NCI-H2227 treated with DMSO at 0.1 percent for 48 hours (cell line): Measurements from ENCODE around the gene SLC35A3.
"Not testable (repeated sequence)": the region's sequence is repeated elsewhere in the genome, so short reads cannot be mapped to it uniquely, and the experiment has no call there.

ENCODE experiments used
- DNase-seq: peaks from one replicate; lab custom pipeline; 2025; lab: John Stamatoyannopoulos, UW

Gene SLC35A3

DNA sequence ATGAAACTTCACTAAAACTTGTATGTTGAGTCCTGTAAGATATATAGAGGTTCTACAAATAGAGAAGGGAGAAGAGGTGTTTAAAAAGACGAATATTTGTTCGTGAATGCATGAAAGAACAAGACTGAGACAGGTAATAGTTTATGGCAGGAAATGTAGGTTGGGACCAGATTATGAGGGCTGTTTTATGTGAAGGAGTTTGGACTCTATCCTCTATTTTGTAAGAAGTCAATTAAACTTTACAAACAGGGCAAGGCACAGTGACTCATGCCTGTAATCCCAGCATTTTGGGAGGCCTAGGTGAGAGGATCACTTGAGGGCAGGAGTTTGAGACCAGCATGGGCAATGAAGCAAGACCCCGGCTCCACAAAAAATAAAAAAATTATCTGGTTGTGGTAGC, 5.7 kb downstream of the SLC35A3 start:
- DNase-seq: no peak

DNA sequence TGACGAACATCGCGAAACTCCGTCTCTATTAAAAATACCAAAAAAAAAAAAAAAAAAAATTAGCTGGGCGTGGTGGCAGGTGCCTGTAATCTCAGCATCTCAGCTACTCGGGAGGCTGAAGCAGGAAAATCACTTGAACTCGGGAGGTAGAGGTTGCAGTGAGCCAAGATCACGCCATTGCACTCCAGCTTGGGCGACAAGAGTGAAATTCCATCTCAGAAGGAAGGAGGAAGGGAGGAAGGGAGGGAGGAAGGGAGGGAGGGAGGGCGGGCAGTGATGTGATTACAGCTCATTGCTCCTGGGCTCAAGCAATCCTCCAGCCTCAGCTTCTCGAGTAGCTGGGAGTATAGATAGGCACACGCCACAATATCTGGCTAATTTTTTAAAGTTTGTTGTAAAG, 7.5 kb downstream of the SLC35A3 start:
- not testable (repeated sequence) for DNase-seq

DNA sequence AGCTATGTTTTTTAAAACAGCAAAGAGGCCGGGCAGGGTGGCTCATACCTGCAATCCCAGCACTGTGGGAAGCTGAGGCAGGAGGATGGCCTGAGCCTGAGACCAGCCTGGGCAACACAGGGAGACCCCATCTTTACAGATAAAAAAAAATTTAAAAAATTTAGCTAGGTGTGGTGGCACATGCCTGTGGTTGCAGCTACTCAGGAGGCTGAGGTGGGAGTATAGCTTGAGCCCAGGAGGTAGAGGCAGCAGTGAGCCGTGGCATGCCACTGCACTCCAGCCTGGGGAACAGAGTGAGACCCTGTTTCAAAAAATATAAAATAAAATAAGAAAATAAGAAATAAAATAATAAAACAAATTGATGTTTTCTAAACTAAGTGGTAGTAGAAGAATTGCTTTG, 8.4 kb downstream of the SLC35A3 start:
- no peak for DNase-seq

DNA sequence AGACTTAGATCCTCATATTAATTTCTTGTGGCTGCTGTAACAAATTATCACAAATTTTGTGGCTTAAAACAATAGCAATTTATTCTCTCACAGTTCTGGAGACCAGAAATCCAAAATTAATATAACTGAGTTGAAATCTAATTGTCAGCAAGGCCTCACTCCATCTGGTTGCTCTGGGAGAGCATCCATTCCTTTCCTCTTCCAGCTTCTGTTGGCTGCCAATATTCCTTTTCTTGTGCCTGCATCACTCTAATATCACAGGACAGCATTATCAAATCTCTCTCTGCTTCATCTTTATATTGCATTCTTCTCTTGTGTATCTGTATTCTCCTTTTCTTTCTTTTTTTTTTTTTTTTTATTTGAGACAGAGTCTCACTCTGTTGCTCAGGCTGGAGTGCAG, 9.3 kb downstream of the SLC35A3 start:
- no peak for DNase-seq

DNA sequence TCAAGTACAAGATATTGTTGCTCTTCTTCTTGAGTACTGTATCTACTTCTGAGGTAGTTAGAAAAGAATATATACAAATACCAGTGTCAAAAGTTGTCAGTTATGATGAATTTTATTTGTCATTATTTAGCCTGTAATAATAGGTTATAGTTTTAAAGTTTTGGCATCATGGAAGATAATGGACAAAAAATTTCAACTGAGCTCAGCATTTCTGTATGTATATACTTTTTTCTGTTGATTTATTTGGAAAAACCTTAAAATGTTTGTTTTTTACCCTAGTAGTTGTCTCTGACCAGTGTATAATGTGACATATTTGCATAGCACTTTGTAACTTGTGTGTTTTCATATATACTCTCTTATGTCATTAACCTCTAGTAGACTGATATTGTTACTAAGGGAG, 11.1 kb downstream of the SLC35A3 start:
- no peak for DNase-seq

DNA sequence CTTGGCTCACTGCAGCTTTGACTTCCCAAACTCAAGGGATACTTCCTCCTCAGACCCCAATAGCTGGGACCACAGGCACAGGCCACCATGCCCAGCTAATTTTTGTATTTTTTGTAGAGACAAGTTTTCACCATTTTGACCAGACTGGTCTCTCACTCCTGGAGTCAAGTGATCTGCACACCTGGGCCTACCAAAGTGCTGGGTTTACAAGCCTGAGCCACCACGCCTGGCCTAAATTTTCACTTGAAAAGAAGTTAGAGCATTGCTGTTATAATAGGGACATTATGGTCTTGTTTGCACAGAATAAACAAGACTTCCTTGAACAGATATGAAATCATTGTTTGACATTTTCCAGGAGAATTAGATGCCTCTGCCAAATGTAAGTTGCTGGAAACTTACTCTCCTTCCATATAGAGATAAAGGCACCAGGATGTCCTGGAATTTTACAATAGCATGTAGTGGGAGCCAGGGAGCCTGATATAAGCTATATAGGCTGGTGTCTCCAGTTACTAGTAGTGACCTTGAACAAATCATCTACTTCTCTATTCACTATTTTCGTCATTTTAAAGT, 16.9 kb downstream of the SLC35A3 start:
- no peak for DNase-seq

DNA sequence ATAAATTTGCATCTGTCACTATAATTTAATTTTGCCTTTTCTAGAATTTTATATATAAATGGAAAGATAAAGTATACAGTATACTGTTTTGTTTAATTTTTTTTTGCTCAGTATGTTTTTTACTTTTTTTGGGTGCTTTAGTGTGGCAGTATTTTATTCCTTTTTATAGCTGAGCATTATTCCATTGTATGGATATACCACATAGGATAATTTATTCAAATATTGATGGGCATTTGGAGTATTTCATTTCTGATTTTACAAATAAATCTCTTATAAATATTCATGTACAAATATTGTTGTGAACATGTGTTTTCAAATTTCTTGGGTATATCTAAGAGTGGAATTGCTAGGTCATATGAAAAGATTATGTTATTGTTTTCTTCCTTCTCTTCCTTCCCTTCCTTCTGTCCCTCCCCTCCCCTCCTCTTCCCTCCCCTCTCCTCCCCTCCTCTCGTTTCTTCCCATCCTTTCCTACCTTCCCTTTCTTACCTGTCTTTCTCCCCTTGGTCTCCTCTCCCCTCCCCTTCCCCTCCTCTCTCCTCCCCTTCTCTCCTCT, 18.5 kb downstream of the SLC35A3 start:
- DNase-seq: no peak

DNA sequence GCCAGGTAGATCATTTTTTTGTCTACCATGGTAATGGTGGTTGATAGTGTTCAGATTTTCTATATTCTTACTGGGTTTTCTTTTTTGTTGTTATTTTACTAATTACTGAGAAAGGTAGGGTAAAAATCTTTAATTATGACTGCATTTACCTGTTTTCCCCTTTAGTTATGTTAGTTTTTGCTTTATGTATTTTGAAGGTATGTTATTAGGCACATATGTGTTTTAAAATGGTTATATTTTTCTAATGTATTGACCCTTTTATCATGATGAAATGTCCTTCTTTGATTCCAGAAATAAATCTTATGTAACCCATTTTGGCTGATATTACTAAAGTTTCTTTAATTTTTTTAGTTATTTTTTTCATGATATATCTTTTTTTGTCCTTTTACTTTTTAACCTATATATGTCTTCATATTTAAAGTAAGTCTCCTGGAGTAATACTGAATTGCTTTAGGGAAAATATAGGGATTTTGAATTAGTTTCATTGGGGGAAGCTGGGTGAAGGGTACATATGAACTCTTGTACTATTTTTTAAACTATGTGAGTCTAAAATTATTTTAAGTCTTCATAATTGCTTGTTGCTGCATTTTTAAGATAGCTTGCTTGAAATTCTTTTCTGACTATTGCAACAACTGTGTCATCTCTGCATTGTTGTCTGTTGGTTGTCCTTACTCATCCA, 22.4 kb downstream of the SLC35A3 start:
- no peak for DNase-seq

DNA sequence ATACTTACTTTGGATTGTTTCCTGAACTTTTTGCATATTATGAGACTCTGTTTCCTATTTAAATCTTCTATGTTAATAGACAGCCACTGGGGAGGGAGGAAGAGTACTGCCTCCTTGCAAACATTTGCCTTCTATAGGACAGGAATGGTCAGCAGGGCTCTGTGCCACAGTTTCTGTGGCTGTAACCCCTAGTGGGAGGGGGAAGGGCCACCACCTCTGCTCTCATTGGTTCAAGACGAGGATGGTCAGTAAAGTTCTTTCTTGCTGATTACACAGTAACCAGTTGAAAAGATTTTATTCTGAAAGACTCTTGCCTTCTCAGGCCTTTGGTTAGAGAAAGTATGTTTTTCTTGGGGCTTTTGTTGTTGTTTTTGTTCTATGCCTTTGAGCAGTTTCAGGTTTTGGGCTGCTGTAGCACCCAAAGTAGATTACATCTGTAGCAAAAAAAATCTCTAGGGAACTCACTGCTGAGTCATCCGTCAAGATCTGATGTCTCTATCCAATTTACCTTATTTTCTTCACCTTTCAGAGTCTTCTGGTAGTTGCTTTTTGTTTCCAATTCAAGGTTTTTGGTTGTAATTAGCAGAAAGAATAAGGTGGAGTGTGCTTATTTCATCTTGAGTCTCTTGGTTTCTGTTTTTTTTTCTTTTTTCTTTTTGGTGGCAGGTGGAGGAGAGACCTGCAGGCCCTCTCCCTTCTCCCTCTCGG, 23.1 kb downstream of the SLC35A3 start:
- DNase-seq: no peak

DNA sequence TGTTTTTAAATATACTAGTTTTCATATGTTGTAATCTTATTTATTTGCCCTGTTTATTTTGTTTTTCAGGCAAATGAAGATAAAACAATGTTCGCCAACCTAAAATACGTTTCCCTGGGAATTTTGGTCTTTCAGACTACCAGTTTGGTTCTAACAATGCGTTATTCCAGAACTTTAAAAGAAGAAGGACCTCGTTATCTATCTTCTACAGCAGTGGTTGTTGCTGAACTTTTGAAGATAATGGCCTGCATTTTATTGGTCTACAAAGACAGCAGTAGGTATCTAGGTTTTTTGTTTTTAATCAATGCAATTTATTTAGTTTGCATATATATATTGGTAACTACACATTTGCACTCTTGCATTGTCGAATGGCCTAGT, 23.7 kb downstream of the SLC35A3 start:
- DNase-seq: no peak

DNA sequence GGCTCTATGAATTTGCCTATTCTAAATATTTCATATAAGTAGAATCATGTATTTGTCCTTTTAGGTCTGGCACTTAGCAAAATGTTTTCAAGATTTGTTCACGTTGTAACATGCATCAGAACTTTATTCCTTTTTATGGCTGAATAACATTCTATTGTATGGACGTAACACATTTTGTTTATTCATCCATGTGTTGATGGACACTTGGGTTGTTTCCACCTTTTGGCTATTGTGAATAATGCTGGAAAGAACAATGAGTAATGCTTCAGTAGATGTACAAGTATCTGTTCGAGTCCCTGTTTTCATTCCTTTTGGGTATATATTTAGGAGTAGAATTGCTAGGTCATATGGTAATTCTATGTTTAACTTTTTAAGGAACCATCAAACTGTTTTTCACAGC, 24.7 kb downstream of the SLC35A3 start:
- DNase-seq: no peak

DNA sequence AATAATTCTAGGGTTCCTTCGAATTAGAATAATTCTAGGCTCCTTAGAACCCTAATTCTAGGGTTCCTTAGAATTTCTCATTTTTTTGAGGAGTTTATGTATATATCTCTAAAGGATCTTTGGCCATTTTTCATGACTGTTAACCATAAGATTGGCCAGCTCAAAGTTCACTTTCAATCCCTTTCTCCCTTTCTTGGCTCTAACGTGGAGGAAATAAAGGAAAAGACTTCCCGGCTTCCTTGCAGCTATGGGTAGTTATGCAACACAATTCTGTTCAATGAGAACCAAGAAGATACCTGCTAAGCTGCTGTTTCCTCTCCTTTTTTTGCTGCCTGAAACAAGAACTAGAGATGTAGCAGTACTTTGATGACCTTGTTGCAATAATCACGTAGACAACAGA, 27.2 kb downstream of the SLC35A3 start:
- DNase-seq: no peak

DNA sequence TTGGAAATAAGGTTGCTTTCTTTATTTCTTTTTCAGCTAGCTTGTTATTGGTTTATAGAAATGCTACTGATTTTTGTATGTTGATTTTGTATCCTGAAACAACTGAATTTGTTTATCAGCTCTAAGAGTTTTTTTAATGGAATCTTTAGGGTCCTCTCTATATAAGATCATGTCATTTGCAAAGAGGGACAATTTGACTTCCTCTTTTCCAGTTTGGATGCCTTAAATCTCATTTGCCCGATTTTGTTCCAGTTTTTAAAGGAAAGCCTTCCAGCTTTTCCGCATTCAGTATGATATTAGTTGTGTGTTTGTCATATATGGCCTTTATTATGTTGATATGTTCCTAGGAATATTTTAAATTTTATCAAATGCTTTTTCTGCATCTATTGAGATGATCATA, 31.7 kb downstream of the SLC35A3 start:
- no peak for DNase-seq

DNA sequence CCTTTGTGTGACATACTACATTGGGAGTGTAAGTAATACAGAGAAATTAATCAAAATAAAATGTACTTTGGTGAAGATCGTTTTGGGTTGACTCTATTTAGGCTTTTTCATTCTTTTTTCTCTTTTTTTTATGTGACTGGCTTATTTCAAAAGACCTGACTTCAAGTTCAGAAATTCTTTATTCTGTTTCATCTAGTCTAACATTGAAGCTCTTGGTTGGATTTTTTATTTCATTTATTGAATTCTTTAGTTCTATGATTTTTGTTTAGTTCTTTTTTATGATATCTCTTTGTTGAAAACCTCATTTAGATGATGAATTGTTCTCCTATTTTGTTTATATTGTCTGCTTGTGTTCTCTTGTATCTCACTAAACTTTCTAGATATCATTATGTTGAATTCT, 35.6 kb downstream of the SLC35A3 start:
- DNase-seq: no peak

DNA sequence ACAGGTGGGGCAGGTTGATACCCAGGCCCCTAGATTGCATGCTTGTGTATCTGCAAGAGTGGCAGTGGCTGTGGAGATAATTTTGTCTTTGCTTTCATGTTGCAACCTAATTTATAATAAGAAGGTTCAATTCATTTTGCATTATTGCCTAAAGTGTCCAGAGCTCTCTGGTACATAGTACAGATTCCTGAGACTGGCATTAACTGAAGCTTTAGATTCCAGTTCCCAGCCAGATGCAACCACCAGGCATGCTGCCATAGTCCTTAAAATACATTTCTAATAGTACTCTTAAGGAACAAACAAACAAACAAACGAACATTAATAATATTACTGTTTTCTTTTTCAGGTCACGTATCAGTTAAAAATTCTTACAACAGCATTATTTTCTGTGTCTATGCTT, 36.9 kb downstream of the SLC35A3 start:
- DNase-seq: no peak

DNA sequence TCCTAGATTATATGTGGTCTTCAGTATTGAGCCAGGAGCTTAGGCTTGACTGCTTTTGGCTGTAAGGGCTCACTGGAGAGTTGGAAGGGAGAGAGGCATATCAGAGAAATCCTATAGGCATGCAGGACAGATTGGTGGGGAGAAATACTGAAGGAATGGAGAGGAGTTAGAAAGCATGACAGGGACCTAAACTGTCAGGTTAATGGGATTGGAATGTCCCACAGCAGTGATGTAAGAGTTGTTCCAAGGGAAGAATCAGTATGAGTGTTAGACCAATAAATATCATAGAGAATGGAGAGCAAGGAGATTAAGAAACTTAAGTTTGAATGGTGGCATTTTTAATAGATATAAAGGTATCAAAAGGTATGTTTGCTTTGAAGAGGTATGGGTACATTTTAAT, 39.7 kb downstream of the SLC35A3 start:
- no peak for DNase-seq

DNA sequence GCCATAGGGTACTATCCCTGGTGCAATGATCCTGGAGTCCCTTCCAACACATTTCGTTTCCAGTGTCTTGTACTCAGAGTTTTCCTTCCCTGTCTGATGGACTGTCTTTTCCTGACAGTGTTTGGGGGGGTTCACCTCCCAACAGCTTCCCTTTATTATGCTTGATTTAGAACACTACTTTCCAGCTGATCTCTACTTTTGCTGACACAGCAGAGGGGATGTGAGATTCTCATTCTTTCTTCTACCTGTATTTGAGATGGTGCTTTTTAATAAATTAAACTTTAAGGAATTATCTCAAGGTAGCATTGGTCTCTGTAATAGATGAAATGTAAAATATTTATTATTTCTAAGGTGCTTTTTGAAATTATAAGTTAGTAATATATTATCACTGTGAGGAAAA, 41.0 kb downstream of the SLC35A3 start:
- DNase-seq: no peak

DNA sequence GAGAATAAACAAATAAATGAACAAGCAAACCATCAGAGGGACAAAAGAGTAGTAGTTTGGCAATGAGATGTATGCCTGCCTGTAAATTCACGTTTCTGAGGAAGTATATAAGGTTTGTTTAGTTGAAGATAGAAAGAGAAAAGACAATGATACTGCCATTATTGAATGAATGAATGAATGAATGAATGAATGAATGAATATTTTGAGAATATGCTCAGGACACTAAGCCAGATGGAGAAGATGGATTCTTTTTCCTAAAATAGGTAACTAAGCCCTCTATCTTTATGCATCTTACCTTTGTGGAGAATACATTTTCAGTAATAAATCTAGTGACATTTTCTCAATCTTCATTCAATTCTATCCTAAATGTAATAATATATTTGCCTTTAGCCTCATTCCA, 49.4 kb downstream of the SLC35A3 start:
- DNase-seq: no peak

DNA sequence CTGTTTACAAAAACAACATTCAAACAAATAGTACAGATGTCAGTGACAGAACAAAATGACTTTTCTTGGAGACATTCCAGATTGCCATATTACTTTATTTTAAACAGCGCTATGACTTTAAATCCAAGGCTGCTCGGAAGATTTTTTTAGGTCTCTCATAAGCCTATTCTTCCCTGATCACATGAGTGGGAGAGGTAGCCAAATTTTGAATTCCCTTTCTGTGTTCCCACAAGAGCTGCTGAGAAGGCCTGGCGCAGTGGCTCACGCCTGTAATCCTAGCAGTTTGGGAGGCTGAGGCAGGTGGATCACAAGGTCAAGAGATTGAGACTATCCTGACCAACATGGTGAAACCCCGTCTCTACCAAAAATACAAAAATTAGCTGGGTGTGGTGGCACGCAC, 53.7 kb downstream of the SLC35A3 start:
- no peak for DNase-seq

DNA sequence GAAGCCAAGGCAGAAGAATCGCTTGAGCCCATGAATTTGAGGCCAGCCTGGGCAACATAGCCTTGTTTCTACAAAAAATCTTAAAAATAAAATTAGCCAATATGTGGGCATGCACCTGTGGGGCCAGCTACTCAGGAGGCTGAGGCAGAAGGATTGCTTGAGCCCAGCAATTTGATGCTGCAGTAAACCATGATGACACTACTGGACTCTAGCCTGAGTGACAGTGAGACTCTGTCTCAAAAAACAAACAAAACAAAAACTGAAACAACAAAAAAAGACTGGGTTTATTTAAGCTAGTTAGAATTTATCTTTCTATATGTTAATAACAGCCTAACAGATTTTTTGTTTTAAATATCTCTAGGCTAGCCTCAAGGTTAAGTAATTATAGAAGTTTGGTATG, 57.4 kb downstream of the SLC35A3 start:
- no peak for DNase-seq

DNA sequence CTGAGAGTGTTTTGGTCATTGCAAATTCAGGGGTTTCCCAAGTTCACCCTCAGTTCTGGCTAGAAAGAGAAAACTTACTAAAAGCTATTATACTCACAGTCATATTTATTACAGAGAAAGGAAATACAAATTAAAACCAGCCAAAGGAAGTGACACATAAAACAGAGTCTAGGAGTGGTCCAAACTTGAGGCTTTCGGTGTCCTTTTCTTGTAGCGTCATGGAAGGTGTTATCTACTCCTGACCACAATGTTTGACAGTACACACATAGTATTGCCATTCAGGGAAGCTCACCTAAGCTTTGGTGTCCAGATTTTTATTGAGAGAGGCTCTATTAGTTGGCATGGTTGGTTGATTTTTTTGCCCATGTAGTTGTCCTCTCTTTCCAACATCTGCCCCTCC, 59.0 kb downstream of the SLC35A3 start:
- DNase-seq: no peak

DNA sequence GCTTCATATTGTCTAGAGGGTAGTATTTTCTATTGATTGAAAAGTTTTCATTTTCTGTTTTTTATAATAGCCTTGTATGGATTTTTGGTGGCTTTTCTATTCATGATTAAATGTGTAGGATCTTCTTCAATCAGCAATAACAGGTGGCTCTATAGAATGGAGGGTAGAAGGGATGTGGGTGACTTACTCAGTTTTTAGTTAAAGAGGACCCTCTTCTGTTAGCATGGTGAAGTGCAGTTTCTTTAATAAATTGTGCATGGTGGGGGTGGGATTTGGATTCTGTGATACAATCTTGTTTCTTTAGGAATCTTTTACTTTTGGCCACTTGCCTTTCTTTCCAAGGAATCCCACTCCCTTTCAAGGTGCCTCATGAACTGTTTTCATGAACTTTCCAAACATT, 64.7 kb downstream of the SLC35A3 start:
- peak; percentile 48 for DNase-seq

DNA sequence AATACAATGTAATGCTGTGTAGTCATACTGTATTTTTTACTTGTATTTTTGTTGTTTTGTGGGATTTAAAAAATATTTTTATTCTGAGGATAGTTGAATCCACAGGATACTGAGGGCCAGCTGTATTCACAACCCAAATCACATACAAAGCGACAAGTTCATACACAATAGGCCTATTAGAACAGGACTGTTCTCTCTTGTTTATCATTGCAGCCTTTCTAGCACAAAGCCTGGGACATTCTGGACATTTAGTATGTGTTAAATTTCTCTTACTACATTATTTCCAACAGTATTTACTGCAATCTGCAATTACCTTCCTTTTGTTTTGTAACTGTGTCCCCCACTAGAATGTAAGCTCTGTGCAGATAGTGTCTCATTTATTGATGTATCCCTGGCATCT, 65.4 kb downstream of the SLC35A3 start:
- DNase-seq: no peak
